HG03066 (cell line): ENCODE measurements around the gene SLC25A3.

Experiments
- ATAC-seq: cut with Tn5 transposase; IDR thresholded peaks from one replicate; pipeline ENCODE4 v1.9.1; 2021; ENCODE audit warnings: low read depth; ENCODE audit not compliant: unreplicated experiment

Gene SLC25A3

GRCh38 chr12:98653866-98654493, 60.5 kb downstream of the SLC25A3 start:
- ATAC-seq = no peak
